HG03175 (cell line): ENCODE data around the gene PFKL.
A peak's percentile ranks its signal among the peaks of the same experiment; 100 is the strongest.
"Not testable (repeated sequence)": the region's sequence is repeated elsewhere in the genome, so short reads cannot be mapped to it uniquely, and the experiment has no call there.

Source experiments
- ATAC-seq: cut with Tn5 transposase; IDR thresholded peaks from one replicate; pipeline ENCODE4 v1.9.1; 2021; ENCODE audit warnings: mild to moderate bottlenecking, moderate library complexity; ENCODE audit not compliant: unreplicated experiment

PFKL gene

GRCh38 chr21:44293551-44294231, 6.2 kb upstream of the PFKL start:
- ATAC-seq: no peak

GRCh38 chr21:44294391-44295162, 5.3 kb upstream of the PFKL start:
- no peak for ATAC-seq

- ATAC-seq: no peak
Measured at GRCh38 chr21:44295163-44295573, 4.7 kb upstream of the PFKL start.

DNA sequence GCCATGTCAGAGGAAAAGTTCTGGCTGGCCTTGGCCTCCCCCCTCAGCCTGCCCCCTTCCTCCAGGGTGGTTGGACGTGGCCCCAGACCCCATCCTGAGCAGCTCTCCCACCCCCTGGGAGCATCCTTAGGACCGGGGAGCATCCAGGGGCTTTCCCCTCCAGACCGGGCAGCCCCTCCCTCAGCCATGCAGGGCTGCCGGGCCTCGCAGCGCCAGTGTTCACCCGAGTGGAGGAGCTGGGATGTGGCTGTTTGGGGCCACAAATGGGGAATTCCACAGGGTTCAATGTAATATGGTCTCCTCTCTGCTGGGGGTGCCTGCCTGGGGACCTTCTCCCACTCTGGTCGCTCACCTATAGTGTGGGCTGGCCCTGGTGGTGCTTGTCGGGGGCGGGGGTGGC, 4.2 kb upstream of the PFKL start:
- no peak for ATAC-seq

GRCh38 chr21:44296103-44296519, 3.7 kb upstream of the PFKL start:
- ATAC-seq: no peak

- ATAC-seq: no peak
Measured at GRCh38 chr21:44296916-44297315, 2.9 kb upstream of the PFKL start.

DNA sequence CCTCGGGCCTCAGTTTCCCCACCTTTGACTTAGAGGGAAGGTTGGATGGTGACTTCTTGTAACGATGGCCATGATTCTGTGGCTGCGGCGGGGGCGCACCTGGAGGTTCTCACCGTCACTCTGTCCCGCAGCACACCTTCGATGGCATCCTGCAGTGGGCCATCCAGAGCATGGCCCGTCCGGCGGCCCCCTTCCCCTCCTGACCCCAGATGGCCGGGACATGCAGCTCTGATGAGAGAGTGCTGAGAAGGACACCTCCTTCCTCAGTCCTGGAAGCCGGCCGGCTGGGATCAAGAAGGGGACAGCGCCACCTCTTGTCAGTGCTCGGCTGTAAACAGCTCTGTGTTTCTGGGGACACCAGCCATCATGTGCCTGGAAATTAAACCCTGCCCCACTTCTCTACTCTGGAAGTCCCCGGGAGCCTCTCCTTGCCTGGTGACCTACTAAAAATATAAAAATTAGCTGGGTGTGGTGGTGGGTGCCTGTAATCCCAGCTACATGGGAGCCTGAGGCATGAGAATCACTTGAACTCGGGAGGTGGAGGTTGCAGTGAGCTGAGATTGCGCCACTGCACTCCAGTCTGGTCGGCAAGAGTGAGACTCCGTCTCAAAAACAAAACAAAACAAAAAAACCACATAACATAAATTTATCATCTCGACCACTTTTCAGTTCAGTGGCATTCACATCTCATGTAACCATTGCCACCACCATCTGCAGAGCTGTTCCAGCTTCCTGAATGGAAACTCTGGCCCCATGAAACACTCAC, 2.1 kb upstream of the PFKL start:
- ATAC-seq: no peak

DNA sequence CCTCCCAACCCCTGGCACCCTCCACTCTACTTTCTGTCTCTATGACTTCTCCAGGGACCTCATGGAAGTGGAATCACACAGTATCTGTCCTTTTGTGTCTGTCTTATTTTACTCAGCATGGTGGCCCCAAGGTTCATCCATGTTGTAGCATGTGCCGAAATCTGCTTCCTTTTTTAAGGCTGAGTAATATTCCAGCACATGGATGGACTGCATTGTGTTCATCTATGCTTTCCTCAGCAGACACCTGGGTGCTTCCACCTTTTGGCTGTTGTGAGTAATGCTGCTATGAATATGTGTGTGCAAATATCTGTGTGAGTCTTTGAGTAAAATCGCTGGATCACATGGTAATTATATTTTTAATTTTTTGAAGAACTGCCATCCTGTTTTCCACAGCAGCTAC, 1.6 kb upstream of the PFKL start:
- no peak for ATAC-seq

- ATAC-seq: no peak
Measured at GRCh38 chr21:44299085-44299457, 782 bp upstream of the PFKL start.

GRCh38 chr21:44300262-44300959, 558 bp downstream of the PFKL start:
- ATAC-seq: peak; percentile 27

DNA sequence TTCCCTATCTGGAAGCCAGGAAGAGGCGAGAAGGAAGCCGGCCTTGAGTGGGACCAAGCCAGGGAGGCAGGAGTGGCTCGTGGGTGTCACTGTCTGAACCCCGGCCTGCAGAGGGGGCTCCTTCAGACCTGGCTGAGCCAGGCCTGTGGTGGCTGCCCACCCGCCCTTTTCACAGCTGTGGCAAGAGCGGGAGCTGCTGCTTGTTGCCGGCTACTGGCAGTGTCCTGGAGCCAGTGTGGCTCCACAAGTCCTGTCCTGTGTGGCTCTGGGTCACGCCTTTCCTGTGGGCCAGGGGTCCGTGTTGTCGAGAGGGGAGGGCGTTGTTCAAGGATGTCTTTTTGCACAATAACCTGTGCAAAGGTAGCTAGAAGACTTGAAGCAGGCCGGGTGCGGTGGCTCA, 1.3 kb downstream of the PFKL start:
- no peak for ATAC-seq

GRCh38 chr21:44301961-44302406, 2.1 kb downstream of the PFKL start:
- ATAC-seq: no peak

DNA sequence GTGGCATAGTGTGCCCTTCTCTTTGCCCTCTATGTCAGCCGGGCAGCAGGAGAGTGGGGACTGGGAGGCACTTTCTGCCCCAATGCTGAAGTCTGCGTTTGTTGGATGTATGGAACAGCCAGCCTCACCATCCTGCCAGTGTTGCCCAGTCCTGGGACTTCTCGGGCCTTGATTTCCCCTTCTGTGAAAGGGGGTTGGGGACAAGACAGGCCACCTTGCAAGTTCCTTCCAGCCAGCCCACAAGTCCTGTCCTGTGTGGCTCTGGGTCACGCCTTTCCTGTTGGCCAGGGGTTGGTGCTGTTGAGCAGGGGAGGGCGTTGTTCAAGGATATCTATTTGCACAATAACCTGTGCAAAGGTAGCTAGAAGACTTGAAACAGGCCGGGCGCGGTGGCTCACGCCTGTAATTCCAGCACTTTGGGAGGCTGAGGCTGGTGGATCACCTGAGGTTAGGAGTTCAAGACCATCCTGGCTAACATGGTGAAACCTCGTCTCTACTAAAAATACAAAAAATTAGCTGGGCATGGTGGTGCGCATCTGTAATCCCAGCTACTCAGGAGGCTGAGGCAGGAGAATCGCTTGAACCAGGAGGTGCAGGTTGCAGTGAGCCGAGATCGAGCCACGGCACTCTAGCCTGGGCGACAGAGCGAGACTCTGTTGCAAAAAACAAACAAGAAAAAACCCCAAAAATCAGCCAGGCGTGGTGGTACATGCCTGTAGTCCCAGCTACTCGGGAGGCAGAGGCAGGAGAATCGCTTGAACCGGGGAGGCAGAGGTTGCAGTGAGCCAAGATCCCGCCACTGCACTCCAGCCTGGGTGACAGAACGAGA, 2.9 kb downstream of the PFKL start:
- ATAC-seq: not testable (repeated sequence)

- no peak for ATAC-seq
Measured at GRCh38 chr21:44303490-44303981, 3.7 kb downstream of the PFKL start.

GRCh38 chr21:44304011-44304616, 4.3 kb downstream of the PFKL start:
- ATAC-seq: no peak

- ATAC-seq: no peak
Measured at GRCh38 chr21:44304877-44305293, 5.0 kb downstream of the PFKL start.

DNA sequence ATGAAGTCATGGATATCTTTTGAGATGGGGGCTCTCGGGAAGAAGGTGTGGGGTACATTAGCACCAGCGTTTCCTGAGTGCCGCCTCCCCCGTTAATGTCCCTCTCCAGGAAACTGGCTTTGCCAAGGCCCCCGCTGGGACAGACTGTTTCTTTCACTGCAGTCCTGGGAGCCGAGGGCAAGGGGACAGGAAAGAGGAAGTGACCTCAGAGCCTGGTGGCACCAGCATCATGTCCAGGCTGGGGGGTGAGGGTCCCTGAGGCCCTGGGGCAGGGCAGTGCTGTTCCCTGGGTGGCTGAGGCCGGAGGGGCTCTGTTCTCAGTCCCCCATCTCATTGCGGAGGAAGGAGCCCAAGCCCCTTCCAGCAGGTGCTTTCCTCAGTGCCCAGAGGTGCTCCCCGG, 5.8 kb downstream of the PFKL start:
- ATAC-seq: no peak

DNA sequence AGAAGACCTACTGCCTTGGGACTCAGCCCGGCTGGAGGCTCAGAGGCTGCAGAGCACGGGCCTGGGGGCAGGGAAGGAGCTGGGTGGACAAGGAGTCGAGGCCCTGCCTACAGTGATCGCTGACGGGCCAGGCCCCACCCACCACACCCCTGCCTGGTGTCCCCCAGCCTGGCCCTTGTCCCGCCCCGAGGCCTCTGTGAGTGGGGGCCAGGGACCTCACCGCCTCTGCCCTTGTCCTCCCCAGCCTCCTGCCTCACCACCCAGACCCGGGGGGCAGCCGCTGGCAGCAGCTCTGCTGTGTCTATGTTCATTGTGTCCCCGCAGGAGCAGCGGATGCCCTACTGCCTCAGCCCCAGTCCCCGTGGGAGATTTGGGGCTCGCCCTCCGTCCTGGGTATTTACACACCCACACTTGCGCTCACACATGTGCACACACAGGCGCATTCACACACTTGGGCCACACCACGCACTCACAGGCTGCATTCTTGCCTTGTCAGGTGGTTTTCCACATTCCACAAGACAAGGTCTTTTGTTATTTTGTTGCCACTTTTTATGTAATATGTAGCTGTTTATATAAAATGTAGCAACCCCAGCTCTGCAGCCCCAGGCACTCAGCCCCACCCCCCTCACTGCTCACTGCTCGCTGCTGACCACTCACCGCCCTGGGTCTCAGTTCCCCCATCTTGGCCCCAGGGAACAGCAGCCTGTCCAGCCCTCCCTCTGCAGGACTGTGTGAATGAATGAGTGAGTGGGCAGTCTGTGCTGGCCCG, 7.3 kb downstream of the PFKL start:
- ATAC-seq: no peak
